Measurements from ENCODE around the gene TM9SF2.

- TF ChIP-seq GATA2 (IDR thresholded peaks at IDR 0.05; ENCODE audit: low read depth, low read length) (no peak), GATA3 (IDR thresholded peaks at IDR 0.05; ENCODE audit: low read depth, low read length) (no peak)
Measured at GRCh38 chr13:99548448-99548847, 47.2 kb downstream of the TM9SF2 start.

Data from SH-SY5Y (cell line).